Measurements from ENCODE around the gene PDE4D. TPM values are rescaled to one million over a fixed set of nuclear protein-coding genes. Genes with fewer than 3 reads are reported as not detected.
A peak's percentile ranks its signal among the peaks of the same experiment; 100 is the strongest.

PDE4D gene
- total and polyA plus RNA-seq, 2 donors = 21.2 to 30.3 TPM

GRCh38 chr5:59485629-59486439, 407.7 kb downstream of the PDE4D start:
- DNase-seq (ENCODE audit: low read depth in 6 of 9, low spot score in 9 of 9) = no peak

DNA sequence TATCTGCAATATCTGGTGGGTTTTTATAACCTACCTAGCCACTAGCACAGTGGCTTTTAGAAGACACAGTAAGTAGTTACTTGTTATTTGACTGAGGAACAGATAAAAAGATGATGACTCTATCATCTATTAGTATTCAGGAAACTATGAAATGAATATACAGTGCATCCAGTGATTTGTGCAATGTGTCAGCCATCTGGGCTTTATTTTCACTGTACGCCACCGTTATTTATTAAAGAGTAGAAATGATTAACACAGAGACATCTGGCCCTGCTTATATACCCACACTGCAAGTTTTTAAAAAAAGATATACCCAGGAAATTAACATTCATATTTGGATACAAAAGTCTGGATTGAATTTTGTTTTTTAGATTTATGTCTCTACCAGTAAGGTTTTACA, 408.4 kb downstream of the PDE4D start:
- Histone ChIP-seq H3K27me3 (ENCODE audit: control insufficient read depth in 2 of 2, insufficient read depth in 1 of 2, low read length in 1 of 2) (no peaks in the 10 kb centered on the region), H3K9me3 (ENCODE audit: control insufficient read depth in 2 of 2, insufficient read depth in 1 of 2, low read length in 1 of 2) (no peaks in the 10 kb centered on the region), H3K27ac (ENCODE audit: low read depth in 1 of 2, low read length in 1 of 2) (no peak overlapping the region), H3K36me3 (ENCODE audit: control insufficient read depth in 2 of 2, insufficient read depth in 2 of 2, low read length in 1 of 2) (no peaks in the 10 kb centered on the region), H3K4me1 (ENCODE audit: control insufficient read depth in 2 of 2, insufficient read depth in 2 of 2, low read length in 2 of 2) (no peaks in the 10 kb centered on the region), H3K4me3 (ENCODE audit: low read length in 2 of 2) (no peak overlapping the region)
- DNase-seq (ENCODE audit: low read depth in 6 of 9, low spot score in 9 of 9) = no peak
- WGBS = 97% methylated on average over 2 of the region's 2 CpGs

More at GRCh38 chr5:59485629-59486439, 407.7 kb downstream of the PDE4D start:
- Histone ChIP-seq H3K36me3 (ENCODE audit: control insufficient read depth in 2 of 2, insufficient read depth in 2 of 2, low read length in 1 of 2) (no peaks in the 10 kb centered on the region), H3K9me3 (ENCODE audit: control insufficient read depth in 2 of 2, insufficient read depth in 1 of 2, low read length in 1 of 2) (no peaks in the 10 kb centered on the region), H3K27ac (ENCODE audit: low read depth in 1 of 2, low read length in 1 of 2) (no peak overlapping the region), H3K4me3 (ENCODE audit: low read length in 2 of 2) (no peak overlapping the region), H3K4me1 (ENCODE audit: control insufficient read depth in 2 of 2, insufficient read depth in 2 of 2, low read length in 2 of 2) (no peaks in the 10 kb centered on the region), H3K27me3 (ENCODE audit: control insufficient read depth in 2 of 2, insufficient read depth in 1 of 2, low read length in 1 of 2) (no peaks in the 10 kb centered on the region)
- 88% methylated on average over 2 of the region's 2 CpGs for whole genome bisulfite sequencing

DNA sequence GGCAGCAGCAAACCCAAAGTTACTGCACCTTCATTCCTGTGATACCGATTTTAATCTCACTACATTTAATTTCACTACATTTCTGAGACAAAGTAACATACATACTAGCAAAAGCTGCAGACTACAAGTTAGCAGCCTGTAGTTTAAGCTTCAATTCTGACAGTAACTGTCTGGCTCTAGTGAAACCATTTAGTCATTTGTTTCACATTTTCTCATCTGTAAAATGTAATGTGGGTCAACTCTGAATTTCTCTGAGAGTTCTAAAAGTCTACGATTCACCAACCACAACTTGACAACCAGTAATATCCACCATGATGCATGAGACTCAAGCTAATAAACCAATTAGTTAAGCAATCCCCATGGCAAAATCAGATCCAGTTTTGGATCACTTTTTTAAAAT, 408.9 kb downstream of the PDE4D start:
- Histone ChIP-seq H3K9me3 (ENCODE audit: control insufficient read depth in 2 of 2, insufficient read depth in 1 of 2, low read length in 1 of 2) (no peaks in the 10 kb centered on the region), H3K4me1 (ENCODE audit: control insufficient read depth in 2 of 2, insufficient read depth in 2 of 2, low read length in 2 of 2) (no peaks in the 10 kb centered on the region), H3K27ac (ENCODE audit: low read depth in 1 of 2, low read length in 1 of 2) (peak overlapping the region in 1 of 2 donors; percentile 19), H3K27me3 (ENCODE audit: control insufficient read depth in 2 of 2, insufficient read depth in 1 of 2, low read length in 1 of 2) (no peaks in the 10 kb centered on the region), H3K36me3 (ENCODE audit: control insufficient read depth in 2 of 2, insufficient read depth in 2 of 2, low read length in 1 of 2) (no peaks in the 10 kb centered on the region), H3K4me3 (ENCODE audit: low read length in 2 of 2) (no peak overlapping the region)
- 91% methylated on average over 2 of the region's 2 CpGs for WGBS
- DNase-seq (ENCODE audit: low read depth in 6 of 9, low spot score in 9 of 9) = no peak

DNA sequence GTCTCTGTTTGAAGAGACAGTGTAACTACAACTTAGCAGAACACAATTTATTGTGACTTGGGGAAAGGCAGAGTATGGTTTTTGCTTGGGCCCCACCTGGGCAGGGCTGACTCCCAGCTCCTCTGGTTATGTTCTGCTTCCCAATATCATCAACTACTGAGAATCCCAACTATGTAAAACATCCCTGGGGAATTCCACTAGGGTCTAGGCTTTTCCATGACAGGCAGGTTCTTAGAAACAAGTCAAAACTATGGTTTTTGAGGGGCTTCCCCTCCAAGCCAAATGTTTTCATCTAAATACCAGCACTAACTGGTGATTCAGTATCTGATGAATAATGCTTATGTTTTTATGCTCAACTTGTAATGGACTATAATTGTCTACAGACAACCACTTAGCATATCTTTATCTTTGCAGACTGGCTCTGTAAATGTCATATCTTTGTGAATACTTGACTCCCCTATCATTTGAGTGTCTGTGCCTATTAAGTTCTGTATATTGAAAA, 409.5 kb downstream of the PDE4D start:
- DNase-seq (ENCODE audit: low read depth in 6 of 9, low spot score in 9 of 9) = peak in 1 of 9 donors; percentile 14
- H3K36me3 ChIP-seq (ENCODE audit: control insufficient read depth in 2 of 2, insufficient read depth in 2 of 2, low read length in 1 of 2) = no peaks in the 10 kb centered on the region

DNA sequence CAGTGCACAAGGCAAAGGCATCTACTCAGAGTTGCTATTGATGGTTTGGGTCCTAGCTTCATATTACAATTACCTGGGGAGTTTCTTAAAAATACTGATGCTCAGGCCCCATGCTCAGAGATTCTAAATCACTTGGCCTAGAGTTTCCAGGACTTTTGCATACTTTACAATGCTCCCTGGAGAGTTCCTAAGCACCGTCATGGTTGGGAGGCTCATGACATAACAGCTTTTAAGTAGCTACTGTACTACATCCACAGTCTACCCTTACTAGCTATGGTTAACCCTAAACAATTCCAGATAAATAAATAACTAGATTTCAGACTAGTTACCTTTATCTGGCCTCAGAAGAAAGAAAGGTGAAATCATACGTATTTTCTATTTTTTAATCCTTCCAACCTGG, 414.4 kb downstream of the PDE4D start:
- DNase-seq (ENCODE audit: low read depth in 6 of 9, low spot score in 9 of 9) = no peak
- WGBS = 47% methylated on average over 2 of the region's 2 CpGs
- H3K4me3 ChIP-seq (ENCODE audit: low read length in 2 of 2) = no peak overlapping the region
- no peaks in the 10 kb centered on the region for H3K27me3 ChIP-seq (ENCODE audit: control insufficient read depth in 2 of 2, insufficient read depth in 1 of 2, low read length in 1 of 2)
- no peaks in the 10 kb centered on the region for H3K4me1 ChIP-seq (ENCODE audit: control insufficient read depth in 2 of 2, insufficient read depth in 2 of 2, low read length in 2 of 2)
- H3K36me3 ChIP-seq (ENCODE audit: control insufficient read depth in 2 of 2, insufficient read depth in 2 of 2, low read length in 1 of 2) = no peaks in the 10 kb centered on the region
- H3K9me3 ChIP-seq (ENCODE audit: control insufficient read depth in 2 of 2, insufficient read depth in 1 of 2, low read length in 1 of 2) = no peaks in the 10 kb centered on the region
- H3K27ac ChIP-seq (ENCODE audit: low read depth in 1 of 2, low read length in 1 of 2) = no peak overlapping the region

More for the DNA sequence above, 409.5 kb downstream of the PDE4D start:
- Histone ChIP-seq H3K27me3 (ENCODE audit: control insufficient read depth in 2 of 2, insufficient read depth in 1 of 2, low read length in 1 of 2) (no peaks in the 10 kb centered on the region), H3K4me3 (ENCODE audit: low read length in 2 of 2) (no peak overlapping the region), H3K9me3 (ENCODE audit: control insufficient read depth in 2 of 2, insufficient read depth in 1 of 2, low read length in 1 of 2) (no peaks in the 10 kb centered on the region), H3K27ac (ENCODE audit: low read depth in 1 of 2, low read length in 1 of 2) (peak overlapping the region in 1 of 2 donors; percentile 55), H3K4me1 (ENCODE audit: control insufficient read depth in 2 of 2, insufficient read depth in 2 of 2, low read length in 2 of 2) (no peaks in the 10 kb centered on the region)

GRCh38 chr5:59474324-59474723, 419.2 kb downstream of the PDE4D start:
- no peak for DNase-seq (ENCODE audit: low read depth in 6 of 9, low spot score in 9 of 9)
- no peak overlapping the region for H3K27ac ChIP-seq (ENCODE audit: low read depth in 1 of 2, low read length in 1 of 2)
- 96% methylated on average over 1 of the region's 1 CpG for WGBS
- H3K4me3 ChIP-seq (ENCODE audit: low read length in 2 of 2) = no peak overlapping the region
- H3K27me3 ChIP-seq (ENCODE audit: control insufficient read depth in 2 of 2, insufficient read depth in 1 of 2, low read length in 1 of 2) = no peaks in the 10 kb centered on the region
- no peaks in the 10 kb centered on the region for H3K4me1 ChIP-seq (ENCODE audit: control insufficient read depth in 2 of 2, insufficient read depth in 2 of 2, low read length in 2 of 2)
- H3K9me3 ChIP-seq (ENCODE audit: control insufficient read depth in 2 of 2, insufficient read depth in 1 of 2, low read length in 1 of 2) = no peaks in the 10 kb centered on the region
- no peaks in the 10 kb centered on the region for H3K36me3 ChIP-seq (ENCODE audit: control insufficient read depth in 2 of 2, insufficient read depth in 2 of 2, low read length in 1 of 2)

DNA sequence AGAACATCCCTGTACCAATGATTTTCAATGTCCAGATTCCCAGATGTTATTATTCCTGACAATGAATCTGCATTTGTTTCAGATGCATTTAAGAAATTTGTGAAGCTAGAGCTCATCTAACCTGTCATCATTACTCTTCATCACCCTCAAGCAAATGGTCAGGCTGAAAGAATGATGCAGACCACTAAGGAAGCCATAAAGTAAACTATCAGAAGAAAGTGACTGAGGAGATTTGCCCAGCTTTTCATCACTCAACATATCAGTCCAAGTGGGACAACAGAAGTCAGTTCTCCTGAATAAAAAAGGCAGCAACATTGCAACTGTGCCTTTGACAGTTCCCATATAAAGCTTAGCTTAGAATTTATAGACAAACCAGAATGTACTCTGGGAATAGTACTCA, 419.9 kb downstream of the PDE4D start:
- Histone ChIP-seq H3K27ac (ENCODE audit: low read depth in 1 of 2, low read length in 1 of 2) (no peak overlapping the region), H3K27me3 (ENCODE audit: control insufficient read depth in 2 of 2, insufficient read depth in 1 of 2, low read length in 1 of 2) (no peaks in the 10 kb centered on the region), H3K36me3 (ENCODE audit: control insufficient read depth in 2 of 2, insufficient read depth in 2 of 2, low read length in 1 of 2) (no peaks in the 10 kb centered on the region), H3K4me3 (ENCODE audit: low read length in 2 of 2) (no peak overlapping the region), H3K4me1 (ENCODE audit: control insufficient read depth in 2 of 2, insufficient read depth in 2 of 2, low read length in 2 of 2) (no peaks in the 10 kb centered on the region), H3K9me3 (ENCODE audit: control insufficient read depth in 2 of 2, insufficient read depth in 1 of 2, low read length in 1 of 2) (no peaks in the 10 kb centered on the region)
- no peak for DNase-seq (ENCODE audit: low read depth in 6 of 9, low spot score in 9 of 9)

DNA sequence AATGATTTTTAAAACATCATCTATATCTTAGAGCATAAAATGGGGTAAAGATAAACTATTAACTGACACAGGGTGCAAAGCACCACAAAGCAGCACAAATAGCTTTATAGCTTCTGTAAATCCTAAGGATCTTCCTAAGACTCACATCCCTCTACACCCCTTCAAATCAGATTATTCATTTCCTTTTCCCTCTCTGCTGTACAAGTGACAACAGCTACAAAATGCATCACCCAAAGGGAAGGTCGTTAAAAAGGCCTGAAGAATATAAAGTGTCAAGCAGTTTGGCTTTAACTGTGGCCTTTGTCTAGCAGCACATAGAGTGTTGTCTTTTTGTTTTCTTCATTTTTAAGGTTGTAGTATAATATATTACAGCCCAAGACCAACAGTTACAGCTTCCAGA, 422.1 kb downstream of the PDE4D start:
- no peak for DNase-seq (ENCODE audit: low read depth in 6 of 9, low spot score in 9 of 9)
- no peaks in the 10 kb centered on the region for H3K27me3 ChIP-seq (ENCODE audit: control insufficient read depth in 2 of 2, insufficient read depth in 1 of 2, low read length in 1 of 2)
- WGBS = 76% methylated on average over 1 of the region's 1 CpG

DNA sequence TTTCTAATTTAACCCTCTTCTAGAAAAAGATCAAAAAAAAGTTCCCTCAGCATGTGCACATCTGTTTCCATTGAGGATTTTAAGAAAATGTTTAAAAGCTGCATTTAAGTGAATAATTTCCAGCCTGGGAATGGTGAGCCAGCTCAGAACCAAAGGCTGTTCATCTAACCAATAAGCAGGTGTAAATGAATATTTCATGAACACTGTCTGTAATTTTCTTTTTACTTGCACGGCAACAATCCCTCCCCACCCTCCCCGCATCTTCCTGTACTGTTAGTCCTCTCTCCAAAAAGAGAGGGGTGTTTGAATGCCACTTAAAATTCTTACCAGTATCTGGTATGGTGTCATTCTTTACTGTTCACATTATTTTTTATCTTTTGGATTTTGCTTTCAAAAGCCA, 425.6 kb downstream of the PDE4D start:
- WGBS = 98% methylated on average over 2 of the region's 2 CpGs
- DNase-seq (ENCODE audit: low read depth in 6 of 9, low spot score in 9 of 9) = no peak
- H3K4me3 ChIP-seq (ENCODE audit: low read length in 2 of 2) = no peak overlapping the region
- H3K27ac ChIP-seq (ENCODE audit: low read depth in 1 of 2, low read length in 1 of 2) = no peak overlapping the region
- no peaks in the 10 kb centered on the region for H3K9me3 ChIP-seq (ENCODE audit: control insufficient read depth in 2 of 2, insufficient read depth in 1 of 2, low read length in 1 of 2)
- no peaks in the 10 kb centered on the region for H3K27me3 ChIP-seq (ENCODE audit: control insufficient read depth in 2 of 2, insufficient read depth in 1 of 2, low read length in 1 of 2)
- no peaks in the 10 kb centered on the region for H3K36me3 ChIP-seq (ENCODE audit: control insufficient read depth in 2 of 2, insufficient read depth in 2 of 2, low read length in 1 of 2)
- H3K4me1 ChIP-seq (ENCODE audit: control insufficient read depth in 2 of 2, insufficient read depth in 2 of 2, low read length in 2 of 2) = no peaks in the 10 kb centered on the region

More for the DNA sequence above, 422.1 kb downstream of the PDE4D start:
- Histone ChIP-seq H3K36me3 (ENCODE audit: control insufficient read depth in 2 of 2, insufficient read depth in 2 of 2, low read length in 1 of 2) (no peaks in the 10 kb centered on the region), H3K4me3 (ENCODE audit: low read length in 2 of 2) (no peak overlapping the region), H3K9me3 (ENCODE audit: control insufficient read depth in 2 of 2, insufficient read depth in 1 of 2, low read length in 1 of 2) (no peaks in the 10 kb centered on the region), H3K4me1 (ENCODE audit: control insufficient read depth in 2 of 2, insufficient read depth in 2 of 2, low read length in 2 of 2) (no peaks in the 10 kb centered on the region), H3K27ac (ENCODE audit: low read depth in 1 of 2, low read length in 1 of 2) (no peak overlapping the region)
